GM21360 (cell line): ENCODE data around the gene CLRN1.

ENCODE experiments used
- ATAC-seq: cut with Tn5 transposase; IDR thresholded peaks from one replicate; pipeline ENCODE4 v1.9.1; 2021; ENCODE audit warnings: mild to moderate bottlenecking, moderate library complexity; ENCODE audit not compliant: unreplicated experiment

CLRN1 gene

DNA sequence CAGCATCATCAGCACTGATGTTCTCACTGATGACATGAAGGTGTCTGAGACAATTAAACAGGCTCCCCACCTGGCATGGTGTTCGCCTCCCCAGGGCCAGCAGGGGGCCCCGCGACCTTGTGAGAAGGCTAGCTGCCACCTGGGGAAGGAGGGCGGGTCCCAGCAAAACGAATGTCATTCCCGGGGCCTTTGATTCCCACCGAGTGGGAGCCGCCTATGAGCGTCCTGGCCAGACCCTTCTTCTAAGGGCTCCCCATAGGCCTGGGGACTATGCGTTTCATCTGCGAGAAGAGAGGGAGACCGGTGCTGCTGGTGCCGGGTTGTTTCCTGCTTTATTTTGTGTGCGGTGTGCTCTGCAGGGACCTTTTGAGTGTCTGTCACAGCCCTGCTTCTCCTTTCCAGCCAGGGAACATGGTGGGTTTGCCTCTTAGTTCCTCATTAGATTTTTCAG, 46.8 kb downstream of the CLRN1 start:
- ATAC-seq: peak; percentile 81

DNA sequence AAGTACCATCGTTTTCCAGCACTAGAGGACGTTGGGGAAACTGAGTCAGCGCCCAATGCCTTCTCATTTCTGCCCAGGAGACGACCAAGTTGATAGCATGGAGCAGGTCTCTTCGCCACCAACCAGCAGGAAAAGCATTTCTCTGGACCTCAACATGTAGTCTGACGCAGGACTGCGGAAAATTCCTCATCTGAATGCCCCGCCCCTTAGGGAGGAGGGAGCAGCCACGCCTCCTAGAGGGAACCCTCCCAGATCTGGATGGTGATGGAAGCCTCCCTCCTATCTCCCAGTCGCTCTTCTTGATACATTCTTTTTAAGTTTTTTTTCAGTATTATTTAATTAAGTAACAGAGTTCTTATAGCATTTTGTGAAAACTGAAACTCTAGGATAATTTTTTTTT, 49.9 kb downstream of the CLRN1 start:
- ATAC-seq: no peak

DNA sequence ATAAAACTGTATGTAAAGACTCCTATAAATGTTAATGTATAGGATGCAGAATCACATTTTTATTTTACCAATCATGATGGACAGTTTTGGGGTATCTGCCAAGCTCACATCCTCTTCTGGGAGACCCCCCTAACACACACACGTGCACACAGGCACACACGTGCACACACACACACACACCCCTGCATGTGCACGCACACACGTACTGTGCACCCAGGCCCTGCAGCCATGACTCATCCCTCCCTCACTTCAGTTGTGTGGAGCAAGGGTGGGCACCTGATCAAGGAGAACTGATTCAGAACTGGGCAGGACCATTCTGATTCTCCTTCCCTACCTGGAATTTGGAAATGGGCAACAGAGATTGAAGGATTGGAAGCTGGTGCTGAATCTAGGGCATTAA, 51.3 kb downstream of the CLRN1 start:
- ATAC-seq: no peak

DNA sequence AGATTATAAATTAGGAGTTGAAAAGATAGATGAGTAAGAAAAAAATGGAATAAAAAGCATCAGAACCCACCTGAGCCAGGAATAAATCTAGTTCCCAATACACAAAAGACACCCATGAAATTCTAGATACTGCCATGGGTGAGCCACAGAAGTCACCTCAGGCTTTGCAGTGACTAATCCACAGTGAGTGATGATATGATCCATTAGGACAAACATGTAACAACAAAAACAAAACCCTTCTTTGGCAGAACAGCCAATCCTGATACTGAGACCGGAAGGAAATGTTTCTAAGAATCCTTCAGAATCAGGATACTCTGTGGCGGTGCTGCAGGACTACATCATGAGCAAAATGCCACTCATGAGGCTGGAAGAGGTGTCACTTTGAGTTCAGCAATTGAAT, 52.3 kb downstream of the CLRN1 start:
- ATAC-seq: no peak

DNA sequence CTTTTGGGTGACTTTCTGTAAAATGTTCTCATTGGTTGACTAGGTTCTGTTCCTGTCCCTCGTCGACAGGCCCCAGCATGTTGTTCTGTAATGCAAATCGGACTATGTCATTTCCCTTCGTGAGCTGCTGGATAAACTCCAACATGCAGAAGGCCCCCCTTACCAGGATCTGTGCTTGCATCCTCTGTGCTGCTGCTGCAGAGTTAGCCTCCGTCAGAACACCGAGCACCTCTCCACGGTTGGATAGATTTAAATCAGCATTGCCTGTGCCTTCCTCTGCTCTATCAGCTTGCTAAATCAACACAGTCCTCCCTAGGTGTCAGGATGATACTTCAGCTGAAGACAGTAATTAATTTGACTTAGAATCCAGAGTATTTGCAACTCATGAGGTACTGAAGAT, 54.6 kb downstream of the CLRN1 start:
- no peak for ATAC-seq

DNA sequence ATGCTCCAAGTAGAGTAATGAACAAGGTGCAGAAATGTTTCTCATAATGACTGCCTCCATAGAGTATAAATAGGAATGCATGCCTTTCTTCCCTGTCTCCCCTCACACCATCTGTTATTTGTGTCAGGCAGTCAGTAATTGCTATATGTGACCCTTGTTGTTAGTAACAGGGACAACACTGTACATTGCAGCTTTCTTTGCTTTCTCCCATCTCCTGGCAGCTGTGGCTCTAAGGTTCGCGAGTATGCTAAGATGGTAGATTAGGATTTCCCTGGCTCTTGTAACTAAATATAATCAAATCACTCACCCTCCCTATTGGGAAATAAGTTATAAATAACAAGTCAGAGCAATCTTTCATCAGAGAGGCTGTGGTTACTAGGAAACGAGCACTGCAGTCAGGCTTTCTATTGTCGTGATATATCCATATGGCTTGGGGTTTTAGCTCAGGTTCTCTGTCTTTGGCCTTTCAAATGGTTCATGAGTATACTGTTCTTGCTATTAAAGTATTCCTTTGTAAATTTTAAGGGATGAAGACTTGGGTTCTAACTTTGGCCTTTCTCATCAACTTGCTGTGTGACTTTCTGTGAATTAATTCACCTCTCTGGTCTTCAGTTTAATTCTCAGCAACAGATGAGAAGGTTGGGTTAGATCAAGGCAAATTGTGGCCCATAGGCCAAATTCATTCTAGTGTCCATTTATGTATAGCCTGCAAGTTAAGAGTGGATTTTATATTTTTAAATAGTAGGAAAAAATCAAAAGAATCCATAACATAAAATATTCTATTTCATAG, 59.2 kb downstream of the CLRN1 start:
- no peak for ATAC-seq

DNA sequence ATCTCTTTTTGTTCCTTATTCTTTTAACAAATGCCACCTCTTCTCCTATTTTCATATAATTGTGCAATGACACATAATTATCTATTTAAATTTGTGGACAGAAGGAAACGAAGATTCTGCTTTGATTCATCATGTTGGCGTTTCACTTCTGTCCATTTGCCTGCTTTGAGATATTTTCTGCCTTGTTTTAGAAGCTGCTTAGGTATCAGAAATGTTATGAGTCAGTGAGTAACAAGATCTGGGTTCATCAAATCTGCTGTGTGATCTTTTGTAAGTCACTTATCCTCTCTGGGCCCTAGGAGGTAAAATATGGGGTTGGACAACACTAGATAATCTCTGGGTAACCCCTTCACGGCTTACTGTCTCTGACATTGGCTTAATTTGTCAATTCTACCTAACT, 60.0 kb downstream of the CLRN1 start:
- peak; percentile 55 for ATAC-seq

DNA sequence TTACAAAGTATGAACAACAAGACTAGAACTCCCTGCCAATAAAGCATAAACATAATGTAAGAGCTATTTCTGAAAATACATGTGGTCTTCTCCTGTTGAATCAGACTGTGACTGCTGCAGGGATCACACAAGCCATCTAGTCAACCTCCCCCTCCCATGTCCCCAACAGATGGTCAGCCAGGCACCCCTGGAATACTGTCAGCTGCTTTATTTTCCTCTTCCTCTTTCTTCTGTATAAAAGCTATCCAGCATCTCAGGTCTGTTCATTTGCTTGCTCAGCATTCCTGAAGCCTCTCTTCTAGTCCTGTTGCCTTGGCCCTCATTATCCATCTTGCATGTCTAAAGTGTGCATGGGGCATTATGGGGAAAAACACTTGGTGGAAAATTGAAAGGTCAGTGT, 60.8 kb downstream of the CLRN1 start:
- no peak for ATAC-seq

DNA sequence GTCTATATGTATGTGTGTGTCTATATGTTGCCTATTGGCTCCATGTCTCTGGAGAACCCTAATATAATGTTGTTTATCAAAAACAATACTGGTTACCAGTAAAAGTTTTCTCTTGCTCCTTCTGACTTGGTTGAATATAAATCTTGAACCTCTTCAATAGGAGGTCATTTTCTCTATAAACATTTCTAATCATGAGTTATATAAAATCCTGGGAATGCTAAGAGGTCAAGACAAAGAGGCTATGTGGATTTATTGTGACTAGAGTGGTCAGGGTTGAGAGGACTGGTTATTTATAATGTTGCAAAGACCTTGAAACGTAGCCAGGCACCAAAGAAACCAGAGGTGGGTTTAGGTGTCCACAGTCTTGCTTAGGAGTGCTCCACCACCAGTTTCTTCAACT, 66.1 kb downstream of the CLRN1 start:
- no peak for ATAC-seq

DNA sequence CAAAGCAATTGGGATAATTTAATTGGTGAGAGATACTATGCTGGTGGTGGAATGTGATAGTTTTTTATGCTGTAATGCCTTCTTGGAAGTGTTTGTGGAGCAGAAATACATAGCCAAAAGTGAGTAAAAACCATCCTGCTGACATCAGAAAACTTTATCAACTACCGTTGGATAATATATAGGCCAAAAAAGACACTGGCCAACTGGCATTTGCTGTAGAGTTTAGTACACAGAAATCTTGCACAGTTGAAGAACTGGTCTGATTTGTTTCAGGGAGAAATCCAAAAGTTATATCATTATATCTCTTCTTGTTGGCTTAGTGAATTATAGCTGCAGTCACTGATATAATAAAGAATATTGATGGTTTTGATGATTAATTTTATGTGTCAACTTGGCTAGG, 66.8 kb downstream of the CLRN1 start:
- ATAC-seq: no peak

DNA sequence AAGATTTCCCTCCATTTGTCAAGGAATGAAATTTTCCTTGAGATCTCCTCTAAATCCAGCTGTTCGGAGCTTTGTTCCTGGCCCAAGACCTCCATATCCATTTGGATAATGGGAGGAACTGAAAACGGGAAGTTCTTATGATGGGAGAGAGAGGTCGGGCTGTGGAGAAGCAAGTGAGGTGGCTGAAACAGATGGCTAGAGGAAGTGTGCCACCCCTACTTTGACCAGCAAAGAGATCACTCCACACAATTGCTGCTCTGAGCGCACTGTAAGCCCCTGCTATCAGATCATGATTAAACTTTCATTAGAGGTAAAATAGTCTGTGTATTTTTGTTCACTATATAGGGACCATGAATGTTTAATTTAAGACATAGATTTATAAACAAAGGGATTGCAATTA, 67.2 kb downstream of the CLRN1 start, which contains the start of gene MINDY4B:
MINDY4B (minus strand) TSS at position 101 of the 400 bp plus-strand sequence; CDS start at position 101, 0 bp downstream.
- no peak for ATAC-seq

DNA sequence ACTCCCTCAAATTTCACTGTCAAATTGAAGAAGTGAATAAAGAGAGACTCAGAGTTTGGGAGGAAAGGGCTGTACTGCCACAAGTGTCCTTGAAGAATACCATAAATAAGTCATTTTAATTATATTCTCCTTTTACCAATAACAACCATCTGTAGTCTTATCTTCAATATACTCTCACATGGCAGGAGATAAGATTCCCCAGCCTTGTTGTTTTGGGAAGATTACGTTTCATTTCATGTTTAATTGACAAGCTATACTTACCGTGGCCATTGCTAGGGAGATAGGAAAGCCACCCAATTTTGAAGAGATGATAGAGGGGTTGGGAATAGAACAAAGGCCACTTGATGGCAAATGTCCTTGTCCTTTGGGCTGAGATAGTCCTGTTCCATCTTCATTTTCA, 69.5 kb downstream of the CLRN1 start:
- ATAC-seq: no peak

DNA sequence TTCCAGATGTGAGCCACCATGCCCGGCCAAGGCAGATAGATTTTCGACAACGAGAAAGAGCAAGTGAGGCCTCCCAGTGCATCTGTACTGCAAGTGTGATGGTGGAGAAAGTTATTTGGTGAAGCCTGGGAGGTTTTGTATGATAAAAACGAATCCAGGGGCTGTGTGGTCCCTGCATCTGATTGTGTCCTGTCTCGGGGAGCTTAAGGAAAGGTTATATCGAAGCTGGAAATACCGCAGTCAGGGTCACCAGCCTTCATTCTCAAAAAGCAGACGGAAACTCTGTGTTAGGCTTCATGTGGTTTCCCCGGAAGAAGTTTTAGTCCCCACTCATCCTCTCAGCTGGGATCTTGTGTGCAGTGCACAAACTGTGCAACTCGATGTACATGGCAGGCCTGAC, 70.7 kb downstream of the CLRN1 start:
- ATAC-seq: no peak

DNA sequence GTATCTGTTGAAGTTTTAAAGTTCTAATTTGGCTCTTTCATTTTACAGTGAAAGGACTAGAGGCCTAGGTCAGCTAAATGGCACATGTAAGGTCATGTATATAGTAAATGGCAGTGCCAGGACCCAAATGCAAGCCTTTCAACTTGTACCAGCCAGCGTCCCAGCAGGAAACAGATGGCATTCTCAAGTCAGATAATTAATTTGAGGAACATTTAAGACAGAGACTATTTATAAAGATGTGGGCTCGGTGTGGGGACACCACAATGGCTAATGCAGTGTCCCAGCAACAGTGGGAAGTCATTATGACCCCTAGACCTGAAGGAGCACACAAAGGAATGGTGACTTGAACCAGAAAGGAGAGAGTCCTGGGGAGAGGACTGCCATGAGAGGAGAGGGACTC, 73.4 kb downstream of the CLRN1 start:
- ATAC-seq: no peak

DNA sequence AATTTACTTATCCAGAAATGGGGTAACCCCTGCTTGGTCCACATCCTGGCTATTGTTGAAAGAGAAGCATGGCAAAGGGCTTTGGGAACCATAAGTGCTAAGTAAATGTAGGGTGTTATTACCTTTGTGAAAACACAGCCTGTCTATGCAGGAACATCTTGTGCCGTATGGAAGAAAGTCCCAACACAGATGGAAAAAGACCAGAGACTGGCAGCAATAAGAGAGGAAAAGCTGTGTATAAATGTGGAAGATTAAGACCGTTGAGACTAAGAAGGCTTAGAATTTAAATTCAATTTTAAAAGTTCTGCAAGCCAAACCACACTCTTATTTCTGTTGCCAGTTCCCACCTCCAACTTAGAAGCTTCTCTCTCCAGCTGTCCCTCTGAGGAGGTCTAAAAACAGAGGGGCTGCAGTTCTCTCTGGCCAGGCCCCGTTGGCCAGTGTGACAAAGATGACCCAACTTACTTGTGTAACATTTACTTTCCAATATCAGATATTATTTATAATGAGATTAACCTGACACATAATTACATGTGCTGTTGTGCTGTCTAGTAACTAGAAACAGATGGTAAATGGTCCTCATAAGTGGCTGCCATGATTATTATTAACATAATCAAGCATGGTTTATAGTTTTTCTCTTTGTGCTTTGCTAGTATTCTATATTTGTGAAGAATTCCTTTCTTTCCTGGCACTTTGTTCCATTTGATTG, 74.3 kb downstream of the CLRN1 start:
- ATAC-seq: no peak

DNA sequence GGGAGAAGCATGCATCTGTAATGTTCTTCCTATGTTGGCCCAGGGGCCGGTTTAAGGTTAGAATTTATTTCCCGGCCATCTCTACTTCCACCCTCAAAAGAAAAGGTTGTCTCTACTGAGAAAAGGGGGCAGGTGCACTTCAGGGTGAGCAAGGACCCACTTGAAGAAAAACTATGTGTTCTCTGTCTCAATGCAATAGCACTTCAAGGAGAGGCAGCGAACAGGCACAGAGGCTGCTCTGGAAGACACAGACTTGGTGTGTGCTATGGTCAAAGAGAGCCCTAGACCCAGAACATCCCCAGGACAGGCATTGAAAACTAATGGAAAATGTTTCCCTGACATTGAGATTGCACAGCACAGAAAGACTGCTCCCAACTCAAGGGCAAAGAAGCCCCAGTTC, 74.9 kb downstream of the CLRN1 start:
- no peak for ATAC-seq

DNA sequence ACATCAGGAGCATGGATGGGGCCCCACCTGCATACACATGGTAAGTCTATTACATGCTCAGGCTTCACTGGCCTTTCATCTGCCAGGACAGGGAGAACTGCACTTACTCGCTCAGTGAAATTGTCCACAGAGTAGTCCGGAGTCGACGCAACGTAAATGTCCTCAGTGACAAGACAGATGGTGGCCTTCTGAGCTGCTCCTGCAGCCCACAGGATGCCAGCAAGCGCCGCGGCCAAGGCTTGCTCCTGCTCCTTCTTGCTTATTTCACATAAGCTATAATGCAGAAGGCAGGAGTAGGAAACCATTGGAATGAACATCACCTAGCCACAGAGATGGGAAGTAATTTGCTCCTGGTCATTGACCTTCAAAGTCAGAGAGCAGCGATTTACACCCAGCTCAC, 81.7 kb downstream of the CLRN1 start:
- no peak for ATAC-seq

DNA sequence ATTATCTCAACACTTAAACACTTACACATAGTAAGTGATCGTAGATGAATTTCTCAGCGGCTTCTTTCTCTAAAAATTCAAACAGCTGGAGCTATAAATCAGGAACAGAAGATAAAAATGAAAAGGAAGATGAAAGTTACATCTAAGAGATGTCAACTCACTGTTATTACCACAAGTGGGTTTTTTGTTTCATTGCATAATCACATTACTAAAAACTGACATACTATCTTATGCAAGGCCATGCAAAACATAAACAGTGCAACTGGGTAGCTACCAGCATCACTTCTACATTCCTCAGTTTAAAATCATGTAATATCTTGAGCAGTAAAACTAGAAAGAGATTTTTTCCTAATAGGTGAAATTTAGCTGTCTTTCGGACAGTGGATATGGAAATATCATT, 82.2 kb downstream of the CLRN1 start:
- no peak for ATAC-seq

DNA sequence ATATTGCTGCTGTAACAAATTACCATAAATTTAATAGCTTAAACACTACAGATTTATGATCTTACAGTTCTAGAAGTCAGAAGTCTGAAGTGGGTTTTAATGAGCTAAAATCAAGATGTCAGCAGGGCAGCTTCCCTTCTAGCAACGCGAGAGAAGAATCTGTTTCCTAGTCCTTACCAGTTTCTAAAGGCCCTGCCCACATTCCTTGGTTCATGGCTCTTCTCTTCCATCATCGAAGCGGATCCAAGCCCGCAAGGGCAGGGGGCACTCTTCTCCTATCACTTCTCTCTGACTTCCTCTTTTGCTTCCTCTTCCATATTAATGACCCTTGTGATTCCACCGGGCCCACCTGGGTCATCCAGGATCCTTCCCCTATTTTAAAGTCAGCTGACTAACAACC, 83.4 kb downstream of the CLRN1 start:
- ATAC-seq: no peak

DNA sequence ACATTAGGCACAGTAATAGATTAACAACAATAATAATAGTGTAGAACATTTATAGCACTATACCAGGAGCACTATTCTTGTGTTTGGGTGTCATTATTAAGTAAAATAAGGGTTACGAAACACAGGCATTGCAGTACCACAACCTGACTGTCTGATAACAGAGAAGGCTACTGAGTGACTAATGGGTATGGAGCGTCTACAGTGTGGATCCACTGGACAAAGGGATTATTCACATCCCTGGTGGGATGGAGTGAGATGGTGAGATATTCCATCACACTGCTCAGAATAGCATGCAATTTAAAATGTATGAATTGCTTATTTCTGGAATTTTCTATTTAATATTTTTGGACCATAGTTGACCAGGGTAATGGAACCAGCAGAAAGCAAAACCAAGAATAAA, 85.5 kb downstream of the CLRN1 start:
- ATAC-seq: no peak

DNA sequence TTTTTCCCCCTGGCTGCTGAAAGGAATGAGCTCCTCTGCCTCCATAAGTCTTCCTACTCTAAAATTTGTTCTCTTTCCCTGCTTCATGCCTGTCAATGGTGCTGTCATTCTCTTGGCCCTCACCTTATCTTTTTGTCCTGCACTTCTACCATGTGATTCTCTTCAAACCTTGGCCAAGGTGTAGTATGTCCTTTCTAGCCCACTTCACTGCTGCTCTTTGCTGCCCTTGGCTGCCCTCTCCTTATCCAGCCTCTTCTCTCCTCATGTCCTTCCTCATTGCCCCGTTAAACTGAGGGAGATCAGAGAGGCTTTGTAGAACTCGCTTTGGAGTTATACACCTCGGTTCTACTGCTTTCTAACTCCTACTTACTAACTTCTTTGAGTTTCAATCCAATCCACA, 87.0 kb downstream of the CLRN1 start:
- no peak for ATAC-seq

DNA sequence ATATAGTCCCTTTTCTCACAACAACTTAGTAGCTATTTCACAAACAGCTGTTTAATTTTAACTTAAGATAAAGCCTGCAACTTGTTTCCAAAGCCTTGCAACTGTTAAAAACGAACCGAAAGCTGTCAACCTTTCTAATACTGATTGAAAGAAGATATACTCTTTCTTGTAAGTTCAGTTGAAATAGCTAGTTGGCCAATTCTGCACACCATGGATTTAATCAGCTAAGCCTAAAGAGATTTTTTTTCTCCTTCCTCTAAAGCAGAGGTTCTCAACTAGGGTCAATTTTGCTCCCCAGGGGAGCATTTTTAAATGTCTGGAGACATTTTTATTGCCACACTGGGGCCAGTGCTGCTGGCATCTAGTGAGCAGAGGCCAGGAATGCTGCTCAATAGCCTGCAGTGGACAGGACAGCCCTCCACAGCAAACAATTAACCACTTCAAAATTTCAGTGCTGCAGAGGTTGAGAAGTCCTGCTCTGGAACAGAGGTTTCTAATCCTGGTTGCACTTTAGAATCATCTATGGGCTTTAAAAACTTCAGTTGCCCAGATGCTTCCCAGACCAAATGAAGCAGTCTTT, 93.4 kb downstream of the CLRN1 start:
- no peak for ATAC-seq
